OCI-LY7 (cell line): ENCODE data around the gene SOD1. TPM values are rescaled to one million over a fixed set of nuclear protein-coding genes. Genes with fewer than 3 reads are reported as not detected.

Experiments used
- BruUV-seq: library from RNA; stranded (reverse); fragments of 400-500 nt; replicated peaks from 2 replicates; lab custom pipeline; 2021; lab: Mats Ljungman, UMichigan
- CTCF ChIA-PET: fragments of 300-600 bp; sonication (Branson Sonifier 250); formaldehyde crosslinking; loops from one replicate; lab custom pipeline; 2022; ENCODE audit warnings: antibody characterized with exemption; ENCODE audit not compliant: unreplicated experiment; lab: Charles Lee
- POLR2A ChIA-PET: fragments of 300-600 bp; sonication (Branson Sonifier 250); formaldehyde crosslinking; loops from one replicate; lab custom pipeline; 2022; ENCODE audit warnings: antibody characterized with exemption; lab: Charles Lee
- DNase-seq: peaks from one replicate; pipeline ENCODE4 v3.0.0-alpha.2; 2015; ENCODE audit warnings: low spot score
- H2AFZ ChIP-seq: fragments of 200-600 bp; sonication (generic), shearing (Covaris generic); 2 replicates; pipeline ENCODE4 v1.6.1; 2014; ENCODE audit warnings: mild to moderate bottlenecking, antibody characterized with exemption, low read length, moderate library complexity
- H3K27ac ChIP-seq: fragments of 200-600 bp; sonication (generic); 2 replicates; pipeline ENCODE4 v1.5.1; 2014; ENCODE audit warnings: mixed run types, low read depth, mild to moderate bottlenecking, moderate library complexity, low read length, inconsistent platforms; ENCODE audit not compliant: poor library complexity, severe bottlenecking
- H3K36me3 ChIP-seq: fragments of 200-600 bp; sonication (generic); 2 replicates; pipeline ENCODE4 v1.6.1; 2014; ENCODE audit warnings: mild to moderate bottlenecking, antibody characterized with exemption, low read length, moderate library complexity, mixed read lengths; ENCODE audit not compliant: insufficient read depth
- H3K4me1 ChIP-seq: fragments of 200-600 bp; sonication (generic); 2 replicates; pipeline ENCODE4 v1.5.1; 2014; ENCODE audit warnings: mild to moderate bottlenecking, low read length; ENCODE audit not compliant: insufficient read depth, poor library complexity, severe bottlenecking
- H3K4me2 ChIP-seq: fragments of 200-600 bp; sonication (generic); 2 replicates; pipeline ENCODE4 v1.6.1; 2014; ENCODE audit warnings: mild to moderate bottlenecking, low read length
- H3K4me3 ChIP-seq: fragments of 200-600 bp; sonication (generic); 2 replicates; pipeline ENCODE4 v1.5.1; 2014; ENCODE audit warnings: mild to moderate bottlenecking, low read depth, low read length; ENCODE audit not compliant: poor library complexity, severe bottlenecking
- H3K79me2 ChIP-seq: fragments of 200-600 bp; sonication (generic); 2 replicates; pipeline ENCODE4 v1.6.1; 2016; ENCODE audit warnings: low read depth, mild to moderate bottlenecking, low read length, moderate library complexity, mixed read lengths; ENCODE audit not compliant: insufficient read depth
- H3K9me2 ChIP-seq: fragments of 200-600 bp; sonication (generic); 2 replicates; pipeline ENCODE4 v1.6.1; 2016; ENCODE audit warnings: mild to moderate bottlenecking, low read length, mixed read lengths; ENCODE audit not compliant: insufficient read depth
- H3K9me3 ChIP-seq: fragments of 200-600 bp; sonication (generic); 2 replicates; pipeline ENCODE4 v1.6.1; 2014; ENCODE audit warnings: mild to moderate bottlenecking, mixed run types, low read length, mixed read lengths
- H4K20me1 ChIP-seq: fragments of 200-600 bp; sonication (generic); 2 replicates; pipeline ENCODE4 v1.6.1; 2014; ENCODE audit warnings: mild to moderate bottlenecking, antibody characterized with exemption, low read length, moderate library complexity, mixed read lengths; ENCODE audit not compliant: insufficient read depth
- EZH2phosphoT487 ChIP-seq: fragments of 200-600 bp; sonication (generic); IDR thresholded peaks from 2 replicates; pipeline ENCODE4 v1.6.1; 2018; ENCODE audit warnings: low read depth, borderline replicate concordance, mild to moderate bottlenecking, mixed run types, antibody characterized with exemption, low read length, moderate library complexity, mixed read lengths
- intact Hi-C: fragments of 100-400 bp; cut with micrococcal nuclease; formaldehyde crosslinking; loops from one replicate; pipeline ENCODE4 v1.10.0; 2022; ENCODE audit not compliant: unreplicated experiment
- total RNA-seq, 2 experiments: library from RNA; depleted of rRNA in 1 of 2; stranded (reverse); fragments of >200 nt in 1 of 2; shearing (Covaris generic) in 1 of 2; gene quantifications; 2 replicates each; pipeline ENCODE4 v1.2.3, GENCODE V29; 2014 to 2022
- TF ChIP-seq, protein P1 (sequence below): fragments of 200-600 bp; sonication (generic); conservative IDR thresholded peaks from 2 replicates; pipeline ENCODE4 v1.5.1; 2014; ENCODE audit warnings: mild to moderate bottlenecking, antibody characterized with exemption, low read length, moderate library complexity, mixed read lengths

SOD1 gene
- total RNA-seq, 2 experiments from 2014 or later, result 229 to 307 TPM

DNA sequence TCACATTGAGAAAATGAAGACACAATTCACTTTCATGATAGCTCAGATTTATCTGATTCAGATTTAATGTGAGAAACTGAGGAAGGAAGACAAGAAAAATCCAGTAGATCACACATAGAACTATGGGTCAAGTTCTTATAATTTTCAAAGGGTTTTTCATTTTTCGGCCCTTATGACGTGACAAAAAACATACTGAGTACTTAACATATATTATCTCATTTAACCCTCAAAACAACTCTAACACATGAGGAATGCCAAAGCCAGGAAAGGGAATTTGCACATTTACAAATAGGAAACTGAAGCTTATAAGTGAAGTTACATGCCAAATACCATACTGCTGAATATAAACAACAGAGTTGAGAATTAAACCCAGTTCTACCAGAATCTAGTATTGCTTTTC lies 27.6 kb downstream of the SOD1 start:
- intact Hi-C loops, result no loop called here
- H3K4me1 ChIP-seq, result no peaks in the 10 kb centered on the region
- POLR2A ChIA-PET, result interaction anchor here (0.7 to 1.5 kb wide), 4 partner anchors 9 to 20 kb away, joined by 3 to 7 read pairs (median 5); no protein-coding TSS in a partner anchor
- H3K27ac ChIP-seq, result no peak overlapping the region
- no peak for DNase-seq
- TF ChIP-seq EZH2phosphoT487, result no peak
- TF ChIP-seq, protein P1, sequence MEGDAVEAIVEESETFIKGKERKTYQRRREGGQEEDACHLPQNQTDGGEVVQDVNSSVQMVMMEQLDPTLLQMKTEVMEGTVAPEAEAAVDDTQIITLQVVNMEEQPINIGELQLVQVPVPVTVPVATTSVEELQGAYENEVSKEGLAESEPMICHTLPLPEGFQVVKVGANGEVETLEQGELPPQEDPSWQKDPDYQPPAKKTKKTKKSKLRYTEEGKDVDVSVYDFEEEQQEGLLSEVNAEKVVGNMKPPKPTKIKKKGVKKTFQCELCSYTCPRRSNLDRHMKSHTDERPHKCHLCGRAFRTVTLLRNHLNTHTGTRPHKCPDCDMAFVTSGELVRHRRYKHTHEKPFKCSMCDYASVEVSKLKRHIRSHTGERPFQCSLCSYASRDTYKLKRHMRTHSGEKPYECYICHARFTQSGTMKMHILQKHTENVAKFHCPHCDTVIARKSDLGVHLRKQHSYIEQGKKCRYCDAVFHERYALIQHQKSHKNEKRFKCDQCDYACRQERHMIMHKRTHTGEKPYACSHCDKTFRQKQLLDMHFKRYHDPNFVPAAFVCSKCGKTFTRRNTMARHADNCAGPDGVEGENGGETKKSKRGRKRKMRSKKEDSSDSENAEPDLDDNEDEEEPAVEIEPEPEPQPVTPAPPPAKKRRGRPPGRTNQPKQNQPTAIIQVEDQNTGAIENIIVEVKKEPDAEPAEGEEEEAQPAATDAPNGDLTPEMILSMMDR, result no peak
- no peaks in the 10 kb centered on the region for H3K79me2 ChIP-seq
- no peaks in the 10 kb centered on the region for H4K20me1 ChIP-seq
- H3K9me3 ChIP-seq, result no peaks in the 10 kb centered on the region
- no peak overlapping the region for H2AFZ ChIP-seq
- no peaks in the 10 kb centered on the region for H3K9me2 ChIP-seq
- no TSS peak for BruUV-seq
- H3K36me3 ChIP-seq, result peaks cover 97% of the 10 kb centered on the region
- no peak overlapping the region for H3K4me2 ChIP-seq
- H3K4me3 ChIP-seq, result no peak overlapping the region
- CTCF ChIA-PET, result no interaction called here

DNA sequence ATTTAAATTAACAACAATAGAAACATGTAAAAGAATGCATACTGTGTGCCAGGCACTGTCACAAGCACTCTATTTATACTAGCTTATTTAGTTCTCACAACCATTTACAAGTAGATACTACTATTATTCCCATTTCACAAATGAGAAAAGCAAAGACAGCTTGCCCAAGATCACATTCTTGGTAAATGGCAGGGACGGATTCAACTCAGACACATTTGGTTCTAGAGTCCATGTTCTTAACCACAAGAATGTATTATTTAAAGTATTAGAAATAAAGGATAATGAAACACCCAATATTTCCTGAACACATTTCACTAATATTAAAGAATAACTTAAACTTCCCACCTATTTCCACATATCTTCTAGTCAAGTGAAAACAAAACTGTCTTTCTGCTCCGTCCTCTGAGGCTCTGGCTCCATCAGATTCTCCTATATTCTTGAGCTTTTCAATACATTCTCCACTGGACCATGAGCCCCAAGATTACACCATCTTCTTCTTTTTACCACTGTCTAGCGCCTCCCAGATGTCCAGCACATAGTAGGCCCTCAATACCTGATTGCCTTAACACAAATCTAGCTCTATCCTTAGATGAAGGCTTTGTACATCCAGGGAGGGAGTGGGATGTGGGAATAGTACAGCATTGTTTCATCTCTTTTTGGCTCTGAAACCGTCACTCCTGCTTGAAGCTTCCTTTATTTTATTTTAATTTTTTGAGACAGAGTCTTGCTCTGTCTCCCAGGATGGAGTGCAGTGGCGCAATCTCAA lies 29.3 kb downstream of the SOD1 start:
- BruUV-seq, result no TSS peak
- peaks cover 97% of the 10 kb centered on the region for H3K36me3 ChIP-seq
- 0 out of 2 replicates have a peak, but pooled peaks cover under 1% of the 10 kb centered on the region for H3K79me2 ChIP-seq
- no peak overlapping the region for H2AFZ ChIP-seq
- no peaks in the 10 kb centered on the region for H3K9me3 ChIP-seq
- intact Hi-C loops, result no loop called here
- CTCF ChIA-PET, result no interaction called here
- no peak overlapping the region for H3K4me2 ChIP-seq
- H3K27ac ChIP-seq, result no peak overlapping the region
- H3K4me3 ChIP-seq, result no peak overlapping the region
- DNase-seq, result no peak
- no peaks in the 10 kb centered on the region for H3K9me2 ChIP-seq
- H3K4me1 ChIP-seq, result no peaks in the 10 kb centered on the region
- no peaks in the 10 kb centered on the region for H4K20me1 ChIP-seq
- POLR2A ChIA-PET, result interaction anchor here (0.8 to 1.6 kb wide), 2 partner anchors 8 to 19 kb away, joined by 4 to 7 read pairs; no protein-coding TSS in a partner anchor
- TF ChIP-seq, protein P1, result no peak
- TF ChIP-seq EZH2phosphoT487, result no peak

DNA sequence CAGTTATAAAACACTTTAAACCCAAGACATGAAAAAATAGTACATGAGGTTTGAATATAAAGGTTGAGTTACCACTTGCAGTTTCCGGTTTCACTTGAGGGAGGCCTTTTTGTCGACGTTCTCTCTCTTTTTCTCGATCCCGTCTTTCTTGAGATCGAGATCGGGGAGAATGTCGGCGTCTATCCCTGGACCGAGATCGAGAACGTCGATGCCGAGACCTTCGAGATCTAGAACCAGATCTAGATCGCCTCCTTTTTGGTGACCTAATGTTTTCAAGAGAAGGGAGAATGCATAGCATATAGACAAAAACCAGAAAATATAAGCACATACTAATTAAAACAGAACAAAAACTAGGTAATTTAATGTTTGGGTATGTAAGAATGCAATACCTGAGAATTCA lies 33.7 kb downstream of the SOD1 start:
- ChIA-PET POLR2A (interaction anchor here (1.1 kb wide), 1 partner anchor 9 kb away, joined by 4 read pairs; no protein-coding TSS in a partner anchor), CTCF (no interaction called here)
- no peaks in the 10 kb centered on the region for H3K9me3 ChIP-seq
- H3K9me2 ChIP-seq, result no peaks in the 10 kb centered on the region
- no peak overlapping the region for H3K4me3 ChIP-seq
- H3K36me3 ChIP-seq, result peaks cover 99% of the 10 kb centered on the region
- TF ChIP-seq, protein P1, result no peak
- TF ChIP-seq EZH2phosphoT487, result no peak
- H3K4me1 ChIP-seq, result no peaks in the 10 kb centered on the region
- no peak overlapping the region for H2AFZ ChIP-seq
- no peak overlapping the region for H3K27ac ChIP-seq
- DNase-seq, result no peak
- H4K20me1 ChIP-seq, result no peaks in the 10 kb centered on the region
- no peak overlapping the region for H3K4me2 ChIP-seq
- intact Hi-C loops, result no loop called here
- H3K79me2 ChIP-seq, result peaks cover 12% of the 10 kb centered on the region; the same call in 1 of the 2 replicates
- no TSS peak for BruUV-seq
